Measurements from ENCODE around the gene SSR1.
A peak's percentile ranks its signal among the peaks of the same experiment; 100 is the strongest.

The SSR1 gene

GRCh38 chr6:7261032-7261841 lies 51.8 kb downstream of the SSR1 start:
- DNase-seq (ENCODE audit: low read depth) = peak; percentile 81
- no peak; the same call in 1 of the 2 replicates for TF ChIP-seq CTCF (IDR thresholded peaks at IDR 0.05; ENCODE audit: control insufficient read depth, extremely low read depth, insufficient read depth)
- peak overlapping the region; percentile 89 for H3K4me3 ChIP-seq (ENCODE audit: low read depth, low read length)

- H3K4me3 ChIP-seq (ENCODE audit: low read depth, low read length) = peak overlapping the region; percentile 89
- no peak for TF ChIP-seq CTCF (IDR thresholded peaks at IDR 0.05; ENCODE audit: control insufficient read depth, extremely low read depth, insufficient read depth)
- DNase-seq (ENCODE audit: low read depth) = no peak
Observed at GRCh38 chr6:7260291-7261031, 52.5 kb downstream of the SSR1 start.

- no peak for DNase-seq (ENCODE audit: low read depth)
- H3K4me3 ChIP-seq (ENCODE audit: low read depth, low read length) = no peak overlapping the region
- no peak for TF ChIP-seq CTCF (IDR thresholded peaks at IDR 0.05; ENCODE audit: control insufficient read depth, extremely low read depth, insufficient read depth)
Observed at GRCh38 chr6:7258231-7258763, 54.7 kb downstream of the SSR1 start.

- no peak for DNase-seq (ENCODE audit: low read depth)
- no peak for TF ChIP-seq CTCF (IDR thresholded peaks at IDR 0.05; ENCODE audit: control insufficient read depth, extremely low read depth, insufficient read depth)
- H3K4me3 ChIP-seq (ENCODE audit: low read depth, low read length) = no peak overlapping the region
Observed at GRCh38 chr6:7257521-7258230, 55.3 kb downstream of the SSR1 start.

GRCh38 chr6:7256785-7257184 lies 56.2 kb downstream of the SSR1 start:
- no peak for DNase-seq (ENCODE audit: low read depth)
- TF ChIP-seq CTCF (IDR thresholded peaks at IDR 0.05; ENCODE audit: control insufficient read depth, extremely low read depth, insufficient read depth) = no peak
- H3K4me3 ChIP-seq (ENCODE audit: low read depth, low read length) = no peak overlapping the region

- TF ChIP-seq CTCF (IDR thresholded peaks at IDR 0.05; ENCODE audit: control insufficient read depth, extremely low read depth, insufficient read depth) = no peak
- no peak overlapping the region for H3K4me3 ChIP-seq (ENCODE audit: low read depth, low read length)
- no peak for DNase-seq (ENCODE audit: low read depth)
Observed at GRCh38 chr6:7255918-7256317, 57.1 kb downstream of the SSR1 start.
